Measurements from ENCODE around the gene ACSL6. TPM values are rescaled to one million over a fixed set of nuclear protein-coding genes. Genes with fewer than 3 reads are reported as not detected.

ACSL6 gene
- total RNA-seq, 2 donors from 2014 or later: 0.04 to 0.73 TPM

DNA sequence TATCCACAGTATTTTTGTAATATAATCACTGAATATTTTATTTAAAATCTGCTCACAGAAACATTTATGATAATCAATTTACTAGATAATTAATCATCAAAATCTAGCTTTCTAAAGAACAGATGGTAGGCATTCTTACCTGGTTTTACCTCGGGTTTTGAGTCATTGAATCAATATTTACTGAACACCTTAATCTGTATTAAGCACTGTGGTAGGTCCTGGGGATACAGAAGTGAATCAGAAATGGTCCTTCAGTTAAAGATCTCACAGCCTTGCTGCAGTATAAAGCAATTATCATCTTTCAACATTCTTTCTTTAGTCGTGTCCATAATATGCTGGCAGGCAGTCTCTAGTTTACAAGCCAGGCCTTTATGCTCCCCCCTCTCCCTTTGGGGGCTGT, 64.0 kb downstream of the ACSL6 start:
- Histone ChIP-seq H3K4me1 (ENCODE audit: control insufficient read depth, insufficient read depth, low read length) (no peaks in the 10 kb centered on the region), H3K9me3 (ENCODE audit: control insufficient read depth, low read length) (no peaks in the 10 kb centered on the region), H3K36me3 (ENCODE audit: control insufficient read depth, insufficient read depth, low read length) (no peaks in the 10 kb centered on the region), H3K27ac (ENCODE audit: low read depth, low read length) (no peak overlapping the region), H3K27me3 (ENCODE audit: control insufficient read depth, insufficient read depth, low read length, poor library complexity, severe bottlenecking) (no peaks in the 10 kb centered on the region), H3K9ac (ENCODE audit: extremely low read depth, low read length, poor library complexity, severe bottlenecking) (no peak overlapping the region), H3K4me3 (ENCODE audit: low read length) (no peak overlapping the region)
- H3K27ac Mint-ChIP-seq: no peak overlapping the region
- H3K9me3 Mint-ChIP-seq: no peaks in the 10 kb centered on the region
- WGBS, 2 experiments (ENCODE audit: insufficient coverage in 1 of 2, insufficient read length in 1 of 2): 73 to 90% methylated on average over 2 of the region's 2 CpGs
- H3K27me3 Mint-ChIP-seq (ENCODE audit: insufficient read depth): peaks cover 2% of the 10 kb centered on the region
- no peak overlapping the region for H3K4me3 Mint-ChIP-seq
- no peak for TF ChIP-seq CTCF (conservative IDR thresholded peaks at IDR 0.05)
- no peaks in the 10 kb centered on the region for H3K4me1 Mint-ChIP-seq
- no peaks in the 10 kb centered on the region for H3K36me3 Mint-ChIP-seq (ENCODE audit: low read depth)
- no peak for DNase-seq

DNA sequence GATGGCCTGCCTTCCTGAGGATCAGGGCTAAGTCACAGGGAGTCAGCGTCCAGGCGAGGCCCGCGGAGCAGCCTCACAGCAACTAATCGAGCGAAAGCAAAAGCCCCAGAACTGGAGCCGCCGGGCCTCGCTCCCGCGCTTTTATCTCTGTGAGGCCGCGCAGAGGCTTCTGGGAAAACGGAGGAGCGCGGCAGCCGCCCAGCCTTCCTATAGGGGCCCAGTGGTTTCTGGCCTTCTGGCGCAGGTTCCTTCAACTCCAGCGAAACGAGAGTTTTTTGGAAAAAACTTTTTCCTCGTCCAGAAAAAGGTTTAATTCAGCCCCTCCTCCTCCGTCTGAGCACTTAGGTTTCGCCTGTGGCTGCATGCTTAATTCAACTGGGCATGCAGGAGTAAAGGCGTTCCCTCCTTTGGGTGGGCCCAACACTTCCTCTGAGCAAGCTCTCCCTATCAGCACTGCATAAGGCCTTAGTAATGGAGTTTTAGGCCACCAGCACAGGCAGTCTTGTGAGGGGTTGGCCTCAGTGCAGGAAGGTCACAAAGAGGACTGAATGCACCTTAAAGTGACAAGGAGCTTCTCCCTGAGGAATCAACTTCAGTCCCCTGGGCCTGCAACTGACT, 65.8 kb downstream of the ACSL6 start, which contains the start of gene MEIKIN:
Gene MEIKIN, minus strand, starts transcription at position 113 of the 618 bp plus-strand sequence. CDS start 158 bp downstream, outside the sequence.
- Histone ChIP-seq H3K36me3 (ENCODE audit: control insufficient read depth, insufficient read depth, low read length) (no peaks in the 10 kb centered on the region), H3K4me1 (ENCODE audit: control insufficient read depth, insufficient read depth, low read length) (no peaks in the 10 kb centered on the region), H3K9ac (ENCODE audit: extremely low read depth, low read length, poor library complexity, severe bottlenecking) (no peak within 1 kb of the TSS), H3K9me3 (ENCODE audit: control insufficient read depth, low read length) (no peaks in the 10 kb centered on the region), H3K4me3 (ENCODE audit: low read length) (no peak within 1 kb of the TSS), H3K27ac (ENCODE audit: low read depth, low read length) (no peak within 1 kb of the TSS), H3K27me3 (ENCODE audit: control insufficient read depth, insufficient read depth, low read length, poor library complexity, severe bottlenecking) (no peaks in the 10 kb centered on the region)
- 93 to 97% methylated on average over 24 of the region's 24 CpGs for WGBS, 2 experiments (ENCODE audit: insufficient coverage in 1 of 2, insufficient read length in 1 of 2)
- Mint-ChIP-seq H3K4me3 (no peak within 1 kb of the TSS), H3K36me3 (ENCODE audit: low read depth) (no peaks in the 10 kb centered on the region), H3K27ac (no peak within 1 kb of the TSS), H3K9me3 (no peaks in the 10 kb centered on the region), H3K27me3 (ENCODE audit: insufficient read depth) (peaks cover 2% of the 10 kb centered on the region), H3K4me1 (no peaks in the 10 kb centered on the region)
- no peak for DNase-seq
- TF ChIP-seq CTCF (conservative IDR thresholded peaks at IDR 0.05): no peak

GRCh38 chr5:131944702-131945550, 66.5 kb downstream of the ACSL6 start:
- H3K9me3 ChIP-seq (ENCODE audit: control insufficient read depth, low read length): no peaks in the 10 kb centered on the region
- no peaks in the 10 kb centered on the region for H3K4me1 ChIP-seq (ENCODE audit: control insufficient read depth, insufficient read depth, low read length)
- Mint-ChIP-seq H3K27ac (no peak overlapping the region), H3K9me3 (no peaks in the 10 kb centered on the region), H3K4me3 (no peak overlapping the region), H3K4me1 (no peaks in the 10 kb centered on the region), H3K27me3 (ENCODE audit: insufficient read depth) (peaks cover 2% of the 10 kb centered on the region), H3K36me3 (ENCODE audit: low read depth) (no peaks in the 10 kb centered on the region)
- no peak for DNase-seq
- WGBS, 2 experiments (ENCODE audit: insufficient coverage in 1 of 2, insufficient read length in 1 of 2): 94% methylated on average over 21 to 37 of the region's 37 CpGs
- H3K4me3 ChIP-seq (ENCODE audit: low read length): no peak overlapping the region
- H3K36me3 ChIP-seq (ENCODE audit: control insufficient read depth, insufficient read depth, low read length): no peaks in the 10 kb centered on the region
- H3K9ac ChIP-seq (ENCODE audit: extremely low read depth, low read length, poor library complexity, severe bottlenecking): no peak overlapping the region
- no peak for TF ChIP-seq CTCF (conservative IDR thresholded peaks at IDR 0.05)
- no peaks in the 10 kb centered on the region for H3K27me3 ChIP-seq (ENCODE audit: control insufficient read depth, insufficient read depth, low read length, poor library complexity, severe bottlenecking)
- H3K27ac ChIP-seq (ENCODE audit: low read depth, low read length): no peak overlapping the region

Measured in endodermal cell (in vitro differentiated cells).